Measurements from ENCODE around the gene MREG.

The MREG gene

GRCh38 chr2:215979620-215980019 lies 33.7 kb downstream of the MREG start (continued):
- TF ChIP-seq ZNF146 (tag by site-specific recombination; IDR thresholded peaks at IDR 0.05) (no peak), REST (tag by site-specific recombination; IDR thresholded peaks at IDR 0.05) (no peak), ZNF239 (tag by site-specific recombination; IDR thresholded peaks at IDR 0.05) (no peak), ZNF777 (tag by site-specific recombination; IDR thresholded peaks at IDR 0.05; ENCODE audit: borderline replicate concordance) (no peak)

GRCh38 chr2:215974700-215975429 lies 38.5 kb downstream of the MREG start:
- ChIA-PET CTCF (interaction anchor here (1.2 kb wide), 1 partner anchor 13 kb away, joined by 3 read pairs; no protein-coding TSS in a partner anchor), POLR2A (no interaction called here)
- H3K27ac ChIP-seq (ENCODE audit: extremely low read depth, low read depth, low read length), result no peak overlapping the region

More at GRCh38 chr2:215974700-215975429, 38.5 kb downstream of the MREG start:
- no peaks in the 10 kb centered on the region for H3K9me3 ChIP-seq (ENCODE audit: control insufficient read depth, insufficient read depth, low read depth, low read length)
- peaks cover 0 to 7% of the 10 kb centered on the region in 2 experiments; a peak in 2 of 3 replicates for H3K36me3 ChIP-seq (ENCODE audit: control insufficient read depth in 2 of 2, insufficient read depth in 1 of 2, low read length in 2 of 2)
- peaks cover 12% of the 10 kb centered on the region for H3K4me1 ChIP-seq (ENCODE audit: control insufficient read depth, insufficient read depth, low read length)
- H3K4me3 ChIP-seq (ENCODE audit: low read depth, low read length), result no peak overlapping the region
- TF ChIP-seq ZNF157 (tag by site-specific recombination; IDR thresholded peaks at IDR 0.05) (peak; percentile 84), KLF9 (tag by site-specific recombination; IDR thresholded peaks at IDR 0.05; ENCODE audit: low read depth) (no peak), ZBTB17 (tag by site-specific recombination; IDR thresholded peaks at IDR 0.05) (no peak), PRDM1 (tag by site-specific recombination; IDR thresholded peaks at IDR 0.05) (peak; percentile 49), ZNF555 (tag by site-specific recombination; conservative IDR thresholded peaks at IDR 0.05) (no peak), ZNF280D (tag by site-specific recombination; IDR thresholded peaks at IDR 0.05) (no peak), ZNF391 (tag by site-specific recombination; IDR thresholded peaks at IDR 0.05; ENCODE audit: borderline replicate concordance, low read depth) (no peak), WT1 (tag by site-specific recombination; IDR thresholded peaks at IDR 0.05) (0 out of 2 replicates have a peak, but pooled peaks have one; percentile 14), ZNF660 (tag by site-specific recombination; IDR thresholded peaks at IDR 0.05) (no peak), ZNF580 (tag by site-specific recombination; IDR thresholded peaks at IDR 0.05) (0 out of 2 replicates have a peak, but pooled peaks have one; percentile 26), ZSCAN4 (tag by site-specific recombination; IDR thresholded peaks at IDR 0.05) (peak; percentile 90), ZNF398 (tag by site-specific recombination; IDR thresholded peaks at IDR 0.05) (peak; percentile 78), ZNF654 (tag by site-specific recombination; IDR thresholded peaks at IDR 0.05; ENCODE audit: low read depth) (no peak), EGR2 (tag by site-specific recombination; IDR thresholded peaks at IDR 0.05; ENCODE audit: low read depth) (peak; percentile 96), TSHZ1 (tag by site-specific recombination; IDR thresholded peaks at IDR 0.05; ENCODE audit: borderline replicate concordance) (no peak), ZFHX2 (tag by site-specific recombination; conservative IDR thresholded peaks at IDR 0.05) (peak; percentile 92), ZNF292 (tag by site-specific recombination; IDR thresholded peaks at IDR 0.05; ENCODE audit: borderline replicate concordance, low read depth) (no peak)

All from HEK293 (cell line).